ENCODE data around the gene CEP72. TPM values are rescaled to one million over a fixed set of nuclear protein-coding genes. Genes with fewer than 3 reads are reported as not detected.

The CEP72 gene
- total RNA-seq, 2 donors from 2014 or later = 24.8 to 44.2 TPM

GRCh38 chr5:664994-665360, 52.8 kb downstream of the CEP72 start:
- DNase-seq (ENCODE audit: low spot score in 2 of 2) = peak in 1 of 2 donors; percentile 49
- no peaks in the 10 kb centered on the region for H3K9me3 Mint-ChIP-seq
- no peak for ATAC-seq
- peaks cover 10 to 11% of the 10 kb centered on the region in 2 donors for H3K36me3 Mint-ChIP-seq
- no peak overlapping the region for H3K27ac Mint-ChIP-seq

GRCh38 chr5:665541-665955, 53.4 kb downstream of the CEP72 start:
- no peak overlapping the region for H3K27ac Mint-ChIP-seq
- H3K36me3 Mint-ChIP-seq = peaks cover 6 to 10% of the 10 kb centered on the region in 2 donors
- ATAC-seq = no peak
- peak in 1 of 2 donors; percentile 30 for DNase-seq (ENCODE audit: low spot score in 2 of 2)
- H3K9me3 Mint-ChIP-seq = no peaks in the 10 kb centered on the region

- peak in 1 of 2 donors; percentile 50 for DNase-seq (ENCODE audit: low spot score in 2 of 2)
- H3K36me3 Mint-ChIP-seq = peaks cover 4 to 8% of the 10 kb centered on the region in 2 donors
- no peak overlapping the region for H3K27ac Mint-ChIP-seq
- H3K9me3 Mint-ChIP-seq = no peaks in the 10 kb centered on the region
- no peak for ATAC-seq
Observed at GRCh38 chr5:665956-666711, 54.0 kb downstream of the CEP72 start.

GRCh38 chr5:666816-667498, 54.8 kb downstream of the CEP72 start:
- no peak overlapping the region for H3K27ac Mint-ChIP-seq
- ATAC-seq (no peak), DNase-seq (ENCODE audit: low spot score in 2 of 2) (peak in 1 of 2 donors; percentile 28)
- H3K9me3 Mint-ChIP-seq = no peaks in the 10 kb centered on the region
- H3K36me3 Mint-ChIP-seq = peaks cover 0 to 4% of the 10 kb centered on the region in 2 donors

- ATAC-seq = no peak
- peak in 1 of 2 donors; percentile 45 for DNase-seq (ENCODE audit: low spot score in 2 of 2)
- H3K27ac Mint-ChIP-seq = no peak overlapping the region
- H3K9me3 Mint-ChIP-seq = no peaks in the 10 kb centered on the region
- peaks cover 0 to 4% of the 10 kb centered on the region in 2 donors for H3K36me3 Mint-ChIP-seq
Observed at GRCh38 chr5:668283-668995, 56.3 kb downstream of the CEP72 start.

GRCh38 chr5:669111-669841, 57.1 kb downstream of the CEP72 start:
- ATAC-seq (peak; percentile 22 to 47), DNase-seq (ENCODE audit: low spot score in 2 of 2) (peak; percentile 58)
- Mint-ChIP-seq H3K9me3 (no peaks in the 10 kb centered on the region), H3K27ac (no peak overlapping the region), H3K36me3 (peaks cover 0 to 4% of the 10 kb centered on the region in 2 donors)

- H3K27ac Mint-ChIP-seq = no peak overlapping the region
- ATAC-seq = peak in 1 of 2 donors; percentile 2
- DNase-seq (ENCODE audit: low spot score in 2 of 2) = peak in 1 of 2 donors; percentile 56
- no peaks in the 10 kb centered on the region for H3K9me3 Mint-ChIP-seq
- H3K36me3 Mint-ChIP-seq = peaks cover 0 to 4% of the 10 kb centered on the region in 2 donors
Observed at GRCh38 chr5:669842-670395, 57.8 kb downstream of the CEP72 start.

GRCh38 chr5:670396-671270, 58.5 kb downstream of the CEP72 start:
- Mint-ChIP-seq H3K27ac (no peak overlapping the region), H3K36me3 (peaks cover 0 to 4% of the 10 kb centered on the region in 2 donors), H3K9me3 (no peaks in the 10 kb centered on the region)
- DNase-seq (ENCODE audit: low spot score in 2 of 2) (peak in 1 of 2 donors; percentile 51), ATAC-seq (no peak)

GRCh38 chr5:671459-672328, 59.6 kb downstream of the CEP72 start:
- ATAC-seq = peak; percentile 73 to 74
- Mint-ChIP-seq H3K9me3 (no peaks in the 10 kb centered on the region), H3K36me3 (peaks cover 0 to 4% of the 10 kb centered on the region in 2 donors), H3K27ac (no peak overlapping the region)
- peak; percentile 62 to 77 for DNase-seq (ENCODE audit: low spot score in 2 of 2)

GRCh38 chr5:672329-673160, 60.4 kb downstream of the CEP72 start:
- ATAC-seq (peak in 1 of 2 donors; percentile 53), DNase-seq (ENCODE audit: low spot score in 2 of 2) (peak; percentile 52 to 53)
- Mint-ChIP-seq H3K27ac (peak overlapping the region in 1 of 2 donors; percentile 44), H3K9me3 (no peaks in the 10 kb centered on the region), H3K36me3 (peaks cover 0 to under 1% of the 10 kb centered on the region in 2 donors)

- DNase-seq (ENCODE audit: low spot score in 2 of 2) (peak in 1 of 2 donors; percentile 54), ATAC-seq (no peak)
- Mint-ChIP-seq H3K36me3 (no peaks in the 10 kb centered on the region), H3K27ac (peak overlapping the region in 1 of 2 donors; percentile 44), H3K9me3 (no peaks in the 10 kb centered on the region)
Observed at GRCh38 chr5:673161-673830, 61.2 kb downstream of the CEP72 start.

- H3K36me3 Mint-ChIP-seq = no peaks in the 10 kb centered on the region
- ATAC-seq (no peak), DNase-seq (ENCODE audit: low spot score in 2 of 2) (peak in 1 of 2 donors; percentile 54)
- no peak overlapping the region for H3K27ac Mint-ChIP-seq
- H3K9me3 Mint-ChIP-seq = no peaks in the 10 kb centered on the region
Observed at GRCh38 chr5:673831-674629, 61.9 kb downstream of the CEP72 start.

- H3K9me3 Mint-ChIP-seq = no peaks in the 10 kb centered on the region
- H3K36me3 Mint-ChIP-seq = no peaks in the 10 kb centered on the region
- peak in 1 of 2 donors; percentile 49 for DNase-seq (ENCODE audit: low spot score in 2 of 2)
- no peak for ATAC-seq
- no peak overlapping the region for H3K27ac Mint-ChIP-seq
Observed at GRCh38 chr5:674630-675011, 62.5 kb downstream of the CEP72 start.

All from activated naive CD4-positive, alpha-beta T cell treated with anti-CD3 and anti-CD28 coated beads, Interleukin-2, amount 50 U/mL, for 72 hours (primary cell).